GM12878 (cell line): Measurements from ENCODE around the gene PTPRM. TPM values are rescaled to one million over a fixed set of nuclear protein-coding genes. Genes with fewer than 3 reads are reported as not detected.

Experiments
- ATAC-seq: fragments of 200-7000 bp; cut with Tn5 transposase; 3 replicates; pipeline ENCODE4 v1.9.1; 2020; ENCODE audit warnings: mild to moderate bottlenecking, moderate library complexity
- BruUV-seq: library from RNA; stranded (reverse); fragments of 400-500 nt; replicated peaks from 2 replicates; lab custom pipeline; 2021; lab: Mats Ljungman, UMichigan
- CTCF ChIA-PET: fragments of 300-600 bp; sonication (Branson Sonifier 250); formaldehyde crosslinking; extraction: SDS; loops from one replicate; lab custom pipeline; 2021; ENCODE audit warnings: inconsistent platforms; lab: Yijun Ruan, JAX
- POLR2A ChIA-PET: fragments of 350-600 bp; formaldehyde crosslinking; extraction: SDS; loops from one replicate; lab custom pipeline; 2021; ENCODE audit warnings: inconsistent platforms; lab: Charles Lee
- RAD21 ChIA-PET: fragments of 300-600 bp; sonication (Branson Sonifier 250); formaldehyde crosslinking; loops from one replicate; lab custom pipeline; 2023; ENCODE audit warnings: antibody characterized with exemption; ENCODE audit not compliant: unreplicated experiment; lab: Charles Lee
- SMC1A ChIA-PET: fragments of 300-600 bp; sonication (Branson Sonifier 250); formaldehyde crosslinking; loops from one replicate; lab custom pipeline; 2023; ENCODE audit not compliant: unreplicated experiment, uncharacterized antibody; lab: Charles Lee
- DNase-seq: peaks from one replicate; pipeline ENCODE4 v3.0.0-alpha.2; 2011; ENCODE audit warnings: low read depth, low spot score
- FAIRE-seq: peaks from 3 replicates; lab custom pipeline; 2011; peaks lifted over from hg19 to GRCh38; lab: Jason Lieb, UNC
- H2AFZ ChIP-seq: 2 replicates; pipeline ENCODE4 v1.6.0; 2011; ENCODE audit warnings: low read depth, low read length, control low read depth; ENCODE audit not compliant: control insufficient read depth
- H3K27ac ChIP-seq: 2 replicates; pipeline ENCODE4 v1.5.1; 2011; ENCODE audit warnings: control low read depth; ENCODE audit not compliant: control insufficient read depth, insufficient read depth
- H3K27me3 ChIP-seq, 2 experiments: replicated peaks in 1 of 2; 2 replicates each; pipeline versions ENCODE4 v1.6.0 to v1.6.1; 2011; ENCODE audit warnings: low read length in 1 of 2; ENCODE audit not compliant: control insufficient read depth in 2 of 2, insufficient read depth in 2 of 2
- H3K36me3 ChIP-seq, 2 experiments: 2 replicates each; pipeline ENCODE4 v1.5.1; 2011; ENCODE audit warnings: low read length in 1 of 2; ENCODE audit not compliant: control insufficient read depth in 2 of 2, insufficient read depth in 2 of 2
- H3K4me1 ChIP-seq: 2 replicates; pipeline ENCODE4 v1.6.1; 2011; ENCODE audit warnings: mild to moderate bottlenecking, low read length, moderate library complexity, mixed read lengths; ENCODE audit not compliant: control insufficient read depth, insufficient read depth
- H3K4me2 ChIP-seq: 2 replicates; pipeline ENCODE4 v1.6.0; 2011; ENCODE audit warnings: control low read depth; ENCODE audit not compliant: control insufficient read depth, insufficient read depth
- H3K4me3 ChIP-seq: fragments of 200-600 bp; sonication (generic); 2 replicates; pipeline ENCODE4 v1.5.1; 2016
- H3K79me2 ChIP-seq: 2 replicates; pipeline ENCODE4 v1.6.0; 2011; ENCODE audit warnings: low read length; ENCODE audit not compliant: control insufficient read depth, insufficient read depth
- H3K9ac ChIP-seq: 2 replicates; pipeline ENCODE4 v1.8.0; 2011; ENCODE audit warnings: low read length, control low read depth, mixed read lengths; ENCODE audit not compliant: control insufficient read depth, insufficient read depth
- H3K9me3 ChIP-seq: replicated peaks from 3 replicates; pipeline ENCODE4 v1.5.1; 2011; ENCODE audit warnings: mild to moderate bottlenecking, low read length; ENCODE audit not compliant: control insufficient read depth, insufficient read depth
- H4K20me1 ChIP-seq: 2 replicates; pipeline ENCODE4 v1.6.0; 2011; ENCODE audit not compliant: control insufficient read depth, insufficient read depth
- BCLAF1 ChIP-seq: fragments of 450-650 bp; IDR thresholded peaks from 2 replicates; pipeline ENCODE4 v1.6.1; 2017; ENCODE audit warnings: antibody characterized with exemption, mild to moderate bottlenecking, moderate library complexity
- CBFB ChIP-seq: IDR thresholded peaks from 2 replicates; pipeline ENCODE4 v1.6.1; 2016; ENCODE audit warnings: antibody characterized with exemption, low read depth
- CBX3 ChIP-seq: fragments of 200-600 bp; sonication (generic); IDR thresholded peaks from 2 replicates; pipeline ENCODE4 v1.6.1; 2016; ENCODE audit warnings: low read depth, borderline replicate concordance
- CREM ChIP-seq: IDR thresholded peaks from 2 replicates; pipeline ENCODE4 v1.6.1; 2014; ENCODE audit warnings: antibody characterized with exemption, low read depth
- GABPA ChIP-seq: IDR thresholded peaks from 2 replicates; pipeline ENCODE4 v1.6.1; 2014; ENCODE audit warnings: antibody characterized with exemption, low read depth, mild to moderate bottlenecking, inconsistent platforms
- IKZF1 ChIP-seq: fragments of 450-650 bp; conservative IDR thresholded peaks from 2 replicates; pipeline ENCODE4 v1.6.1; 2017; ENCODE audit warnings: antibody characterized with exemption, mild to moderate bottlenecking
- NFYB ChIP-seq: IDR thresholded peaks from 2 replicates; pipeline ENCODE4 v1.6.1; 2011; ENCODE audit warnings: low read depth, mild to moderate bottlenecking, low read length, improper control_type of control experiment, moderate library complexity; ENCODE audit not compliant: insufficient read depth
- RUNX3 ChIP-seq: IDR thresholded peaks from 2 replicates; pipeline ENCODE4 v1.6.1; 2012; ENCODE audit warnings: low read length, inconsistent platforms
- SIN3A ChIP-seq: IDR thresholded peaks from 2 replicates; pipeline ENCODE4 v1.6.1; 2012; ENCODE audit warnings: low read depth, low read length, improper control_type of control experiment
- SKIL ChIP-seq: fragments of 450-650 bp; IDR thresholded peaks from 2 replicates; pipeline ENCODE4 v1.6.1; 2017; ENCODE audit warnings: mild to moderate bottlenecking, low read depth, inconsistent platforms; ENCODE audit not compliant: poor library complexity, severe bottlenecking
- ZBED1 ChIP-seq: IDR thresholded peaks from 2 replicates; pipeline ENCODE4 v1.6.1; 2016; ENCODE audit warnings: borderline replicate concordance
- WGBS: methylation state at CpG from one replicate; pipeline ENCODE4 v1.1.6; 2016; ENCODE audit warnings: low lambda C conversion rate; ENCODE audit not compliant: insufficient replicate concordance, insufficient coverage; ENCODE audit errors: missing lambda C conversion rate; 5-methylcytosine and 5-hydroxymethylcytosine counted together
- in situ Hi-C: fragments of 300-500 bp; cut with MboI; formaldehyde crosslinking; loops from 9 replicates; pipeline ENCODE4 v1.14.3; 2018; ENCODE audit warnings: mixed read lengths
- intact Hi-C: fragments of 100-400 bp; cut with micrococcal nuclease; formaldehyde crosslinking; loops from one replicate; pipeline ENCODE4 v1.14.2; 2022; ENCODE audit not compliant: unreplicated experiment
- polyA plus RNA-seq, 11 experiments: library from polyadenylated mRNA; depleted of rRNA in 4 of 11; unstranded in 6 of 11; stranded (reverse) in 5 of 11; fragments of >200 nt; fragmentation: Nextera tagmentation in 4 of 11; fragmentation: Illumina TruSeq in 1 of 11; extraction: Ambion mirVana in 4 of 11; extraction: Trizol in 1 of 11; gene quantifications; 1 replicate in 1 of 11; 2 replicates in 10 of 11; pipeline versions ENCODE4 v1.2.1 to v1.2.3, GENCODE V29; 2011 to 2016; ENCODE audit warnings: inconsistent platforms in 2 of 11, missing spikeins in 2 of 11, low read depth in 1 of 11
- total RNA-seq, 4 experiments: library from RNA; depleted of rRNA in 3 of 4; stranded (reverse); fragments of >200 nt in 3 of 4; fragmentation: Illumina TruSeq in 1 of 4; extraction: Trizol in 1 of 4; gene quantifications; 2 replicates each; pipeline versions ENCODE4 v1.2.1 to v1.2.3, GENCODE V29; 2013 to 2021
- TF ChIP-seq, protein P1 (sequence below): fragments of 450-650 bp; IDR thresholded peaks from 2 replicates; pipeline ENCODE4 v1.6.1; 2016; ENCODE audit warnings: mild to moderate bottlenecking
- TF ChIP-seq, protein P2 (sequence below): IDR thresholded peaks from 2 replicates; pipeline ENCODE4 v1.6.1; 2012; ENCODE audit warnings: improper control_type of control experiment, low read depth, low read length; ENCODE audit not compliant: insufficient replicate concordance

The PTPRM gene
- total and polyA plus RNA-seq, 10 of the 15 experiments (the other 5 are each of a cell fraction or from before 2014, with no cell fraction given), result 0.07 to 22.6 (median 0.60) TPM

DNA sequence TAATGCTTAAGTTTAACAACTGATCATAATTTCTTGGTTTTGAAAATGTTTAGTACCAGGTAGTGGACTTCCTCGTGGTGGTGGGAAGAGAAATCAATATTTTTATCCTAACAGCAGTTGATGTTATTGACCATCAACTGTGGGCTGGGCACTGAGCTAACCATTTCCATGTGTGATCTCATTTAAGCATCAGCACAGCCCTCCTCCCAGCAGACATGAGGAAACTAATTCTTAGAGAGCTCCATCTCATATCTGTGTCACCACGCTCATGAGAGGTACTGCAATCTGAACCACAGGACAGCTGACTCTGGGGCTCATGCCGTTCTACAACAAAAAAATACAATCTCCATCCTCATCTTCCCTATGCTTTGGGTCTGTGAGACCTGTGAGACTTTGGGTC, 709.3 kb downstream of the PTPRM start:
- H3K36me3 ChIP-seq, result no peaks in the 10 kb centered on the region
- H3K9ac ChIP-seq, result no peak overlapping the region
- ATAC-seq (no peak), DNase-seq (no peak), FAIRE-seq (no peak)
- no peak overlapping the region for H3K27ac ChIP-seq
- ChIA-PET SMC1A (interaction anchor here (1.1 to 1.4 kb wide), 2 partner anchors 13 to 15 kb away, joined by 3 read pairs; no protein-coding TSS in a partner anchor), RAD21 (no interaction called here), POLR2A (no interaction called here), CTCF (no interaction called here)
- no peak overlapping the region for H2AFZ ChIP-seq
- no peaks in the 10 kb centered on the region; a peak in 1 of 4 replicates for H3K27me3 ChIP-seq
- 0% methylated on average over 3 of the region's 3 CpGs for WGBS
- intact Hi-C loops, result no loop called here
- no peaks in the 10 kb centered on the region for H3K4me1 ChIP-seq
- H3K79me2 ChIP-seq, result no peaks in the 10 kb centered on the region
- no peak overlapping the region for H3K4me3 ChIP-seq
- BruUV-seq, result no TSS peak
- no peak overlapping the region for H3K4me2 ChIP-seq
- in situ Hi-C loops, result no loop called here
- H3K9me3 ChIP-seq, result no peaks in the 10 kb centered on the region
- no peaks in the 10 kb centered on the region for H4K20me1 ChIP-seq
- TF ChIP-seq IKZF1, result no peak
- no peak for TF ChIP-seq SIN3A
- TF ChIP-seq, protein P1, sequence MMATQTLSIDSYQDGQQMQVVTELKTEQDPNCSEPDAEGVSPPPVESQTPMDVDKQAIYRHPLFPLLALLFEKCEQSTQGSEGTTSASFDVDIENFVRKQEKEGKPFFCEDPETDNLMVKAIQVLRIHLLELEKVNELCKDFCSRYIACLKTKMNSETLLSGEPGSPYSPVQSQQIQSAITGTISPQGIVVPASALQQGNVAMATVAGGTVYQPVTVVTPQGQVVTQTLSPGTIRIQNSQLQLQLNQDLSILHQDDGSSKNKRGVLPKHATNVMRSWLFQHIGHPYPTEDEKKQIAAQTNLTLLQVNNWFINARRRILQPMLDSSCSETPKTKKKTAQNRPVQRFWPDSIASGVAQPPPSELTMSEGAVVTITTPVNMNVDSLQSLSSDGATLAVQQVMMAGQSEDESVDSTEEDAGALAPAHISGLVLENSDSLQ, result no peak
- TF ChIP-seq GABPA, result no peak
- no peak for TF ChIP-seq CREM
- no peak for TF ChIP-seq SKIL
- TF ChIP-seq NFYB, result no peak
- no peak for TF ChIP-seq RUNX3
- TF ChIP-seq BCLAF1, result no peak
- TF ChIP-seq, protein P2, sequence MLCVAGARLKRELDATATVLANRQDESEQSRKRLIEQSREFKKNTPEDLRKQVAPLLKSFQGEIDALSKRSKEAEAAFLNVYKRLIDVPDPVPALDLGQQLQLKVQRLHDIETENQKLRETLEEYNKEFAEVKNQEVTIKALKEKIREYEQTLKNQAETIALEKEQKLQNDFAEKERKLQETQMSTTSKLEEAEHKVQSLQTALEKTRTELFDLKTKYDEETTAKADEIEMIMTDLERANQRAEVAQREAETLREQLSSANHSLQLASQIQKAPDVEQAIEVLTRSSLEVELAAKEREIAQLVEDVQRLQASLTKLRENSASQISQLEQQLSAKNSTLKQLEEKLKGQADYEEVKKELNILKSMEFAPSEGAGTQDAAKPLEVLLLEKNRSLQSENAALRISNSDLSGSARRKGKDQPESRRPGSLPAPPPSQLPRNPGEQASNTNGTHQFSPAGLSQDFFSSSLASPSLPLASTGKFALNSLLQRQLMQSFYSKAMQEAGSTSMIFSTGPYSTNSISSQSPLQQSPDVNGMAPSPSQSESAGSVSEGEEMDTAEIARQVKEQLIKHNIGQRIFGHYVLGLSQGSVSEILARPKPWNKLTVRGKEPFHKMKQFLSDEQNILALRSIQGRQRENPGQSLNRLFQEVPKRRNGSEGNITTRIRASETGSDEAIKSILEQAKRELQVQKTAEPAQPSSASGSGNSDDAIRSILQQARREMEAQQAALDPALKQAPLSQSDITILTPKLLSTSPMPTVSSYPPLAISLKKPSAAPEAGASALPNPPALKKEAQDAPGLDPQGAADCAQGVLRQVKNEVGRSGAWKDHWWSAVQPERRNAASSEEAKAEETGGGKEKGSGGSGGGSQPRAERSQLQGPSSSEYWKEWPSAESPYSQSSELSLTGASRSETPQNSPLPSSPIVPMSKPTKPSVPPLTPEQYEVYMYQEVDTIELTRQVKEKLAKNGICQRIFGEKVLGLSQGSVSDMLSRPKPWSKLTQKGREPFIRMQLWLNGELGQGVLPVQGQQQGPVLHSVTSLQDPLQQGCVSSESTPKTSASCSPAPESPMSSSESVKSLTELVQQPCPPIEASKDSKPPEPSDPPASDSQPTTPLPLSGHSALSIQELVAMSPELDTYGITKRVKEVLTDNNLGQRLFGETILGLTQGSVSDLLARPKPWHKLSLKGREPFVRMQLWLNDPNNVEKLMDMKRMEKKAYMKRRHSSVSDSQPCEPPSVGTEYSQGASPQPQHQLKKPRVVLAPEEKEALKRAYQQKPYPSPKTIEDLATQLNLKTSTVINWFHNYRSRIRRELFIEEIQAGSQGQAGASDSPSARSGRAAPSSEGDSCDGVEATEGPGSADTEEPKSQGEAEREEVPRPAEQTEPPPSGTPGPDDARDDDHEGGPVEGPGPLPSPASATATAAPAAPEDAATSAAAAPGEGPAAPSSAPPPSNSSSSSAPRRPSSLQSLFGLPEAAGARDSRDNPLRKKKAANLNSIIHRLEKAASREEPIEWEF, result no peak
- TF ChIP-seq CBFB, result no peak
- no peak for TF ChIP-seq ZBED1
- TF ChIP-seq CBX3, result no peak
